Inferior parietal cortex (tissue), 1 donor: ENCODE results near the gene ADCY1.

Source experiments
- DNase-seq: peaks from one replicate; pipeline ENCODE4 v3.0.0-alpha.2; 2016; ENCODE audit errors: extremely low spot score

The ADCY1 gene

DNA sequence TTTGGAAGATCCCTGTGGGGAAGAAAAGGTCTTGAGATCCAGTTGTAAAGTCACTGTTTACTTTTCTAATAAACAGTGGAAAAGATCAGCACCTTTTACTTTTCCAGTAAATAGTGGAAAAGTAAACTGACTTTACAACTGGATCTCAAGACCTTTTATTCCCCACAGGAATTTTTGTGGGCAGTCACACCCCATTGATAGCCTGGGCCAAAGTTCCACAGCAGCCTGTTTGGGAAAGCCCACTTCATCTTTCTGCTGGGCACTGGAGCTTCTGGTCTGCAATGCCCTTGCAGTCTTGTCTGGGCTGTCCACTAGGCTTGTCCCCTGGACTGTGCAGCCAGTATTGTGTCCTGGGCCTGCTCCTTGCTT, 50.2 kb downstream of the ADCY1 start:
- DNase-seq = no peak

DNA sequence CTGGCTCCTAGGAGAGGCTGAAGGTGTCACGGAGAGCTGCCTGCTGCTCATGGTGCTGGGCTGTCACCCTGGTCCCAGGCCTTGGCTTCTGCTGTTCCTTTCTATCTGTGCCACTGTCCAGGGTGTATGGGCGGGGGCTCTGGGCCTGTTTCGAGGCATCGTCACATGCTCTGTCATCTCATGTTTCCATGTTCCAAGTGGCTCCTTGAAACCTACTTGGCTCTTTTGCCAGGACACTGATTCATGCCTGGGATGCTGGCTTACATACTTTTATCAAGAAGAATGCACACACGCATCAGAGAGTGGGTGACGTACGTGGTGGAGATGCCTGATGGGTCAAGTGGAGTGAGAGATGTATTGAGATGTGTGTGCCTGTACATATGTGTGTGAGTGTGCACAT, 50.9 kb downstream of the ADCY1 start:
- no peak for DNase-seq

DNA sequence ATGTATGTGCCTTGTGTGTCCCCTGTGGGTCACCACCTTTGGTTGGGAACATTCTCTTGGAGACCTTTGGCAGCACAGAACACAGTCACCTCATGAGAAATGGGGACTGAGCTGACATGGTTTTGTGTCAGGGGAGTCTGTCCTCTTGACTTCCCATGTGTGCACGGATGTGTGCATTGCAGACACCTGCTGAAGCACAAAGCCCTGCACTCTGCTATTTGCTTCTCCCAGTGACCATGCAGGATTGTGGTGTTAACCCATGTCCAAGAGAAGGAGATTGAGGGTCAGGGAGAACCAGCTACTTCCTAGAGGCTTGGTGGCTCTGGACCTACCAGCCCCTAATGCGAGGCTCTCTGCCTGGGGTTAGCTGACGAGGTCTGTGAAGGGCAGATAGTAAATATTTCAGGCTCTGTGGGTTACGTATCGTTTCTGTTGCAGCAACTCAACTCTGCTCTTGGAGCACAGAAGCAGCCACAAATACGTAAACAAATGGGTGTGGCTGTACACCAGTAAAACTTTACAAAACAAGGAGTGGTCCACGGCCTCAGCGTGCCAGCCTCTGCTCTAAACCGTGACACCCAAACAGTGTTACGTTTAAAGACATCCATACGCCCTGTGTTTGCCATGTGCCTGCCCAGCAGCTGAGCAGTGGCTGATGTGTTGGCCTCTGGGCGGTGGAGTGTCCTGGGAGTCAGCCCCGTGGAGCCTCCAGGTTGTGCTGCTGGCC, 51.7 kb downstream of the ADCY1 start:
- no peak for DNase-seq

DNA sequence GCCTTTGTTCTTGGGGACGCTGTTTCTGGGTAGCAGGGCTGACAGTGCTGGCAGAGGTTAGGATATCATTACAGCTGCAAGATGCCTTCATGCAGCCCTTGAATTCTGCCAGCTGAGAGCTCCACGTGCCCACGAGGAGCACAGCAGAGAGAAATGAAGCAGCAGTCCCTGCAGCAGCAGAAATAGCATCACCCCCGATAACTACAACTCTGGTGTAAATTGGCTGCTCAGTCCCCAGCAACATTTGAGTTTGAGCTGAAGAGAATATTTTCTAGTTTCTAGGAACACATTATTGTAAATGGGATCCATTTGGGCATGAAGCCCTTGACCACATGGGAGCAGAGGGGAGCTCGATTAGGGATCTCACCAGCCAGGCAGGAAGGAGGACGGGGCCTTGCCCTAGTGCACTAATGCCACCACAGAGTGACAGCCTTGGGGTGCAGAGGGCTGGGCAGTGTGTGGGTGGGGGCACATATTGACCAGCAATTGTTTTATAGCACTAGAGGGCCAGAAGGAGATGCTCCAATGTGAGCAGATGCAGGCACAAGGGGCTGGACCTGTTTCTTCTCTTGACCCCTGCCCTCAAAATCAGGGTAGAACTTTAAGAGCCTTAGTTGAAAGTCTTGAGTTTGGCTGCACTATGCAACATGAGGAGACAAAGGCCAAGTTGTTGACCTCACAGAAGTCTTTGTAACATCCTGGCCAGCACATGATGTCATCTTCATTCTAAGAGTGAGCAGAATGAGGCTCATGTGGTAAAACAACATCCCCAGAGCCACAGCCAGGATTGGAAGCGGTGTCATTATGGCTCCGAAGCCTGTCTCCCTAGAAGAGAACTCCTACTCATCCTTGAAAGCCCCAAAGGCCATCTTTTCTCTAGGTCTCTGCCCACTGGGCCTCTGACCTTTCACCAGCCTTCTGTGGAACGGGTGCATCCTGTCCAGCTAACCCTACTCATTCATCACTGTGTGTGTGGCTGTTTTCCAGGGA, 52.6 kb downstream of the ADCY1 start:
- DNase-seq = no peak

DNA sequence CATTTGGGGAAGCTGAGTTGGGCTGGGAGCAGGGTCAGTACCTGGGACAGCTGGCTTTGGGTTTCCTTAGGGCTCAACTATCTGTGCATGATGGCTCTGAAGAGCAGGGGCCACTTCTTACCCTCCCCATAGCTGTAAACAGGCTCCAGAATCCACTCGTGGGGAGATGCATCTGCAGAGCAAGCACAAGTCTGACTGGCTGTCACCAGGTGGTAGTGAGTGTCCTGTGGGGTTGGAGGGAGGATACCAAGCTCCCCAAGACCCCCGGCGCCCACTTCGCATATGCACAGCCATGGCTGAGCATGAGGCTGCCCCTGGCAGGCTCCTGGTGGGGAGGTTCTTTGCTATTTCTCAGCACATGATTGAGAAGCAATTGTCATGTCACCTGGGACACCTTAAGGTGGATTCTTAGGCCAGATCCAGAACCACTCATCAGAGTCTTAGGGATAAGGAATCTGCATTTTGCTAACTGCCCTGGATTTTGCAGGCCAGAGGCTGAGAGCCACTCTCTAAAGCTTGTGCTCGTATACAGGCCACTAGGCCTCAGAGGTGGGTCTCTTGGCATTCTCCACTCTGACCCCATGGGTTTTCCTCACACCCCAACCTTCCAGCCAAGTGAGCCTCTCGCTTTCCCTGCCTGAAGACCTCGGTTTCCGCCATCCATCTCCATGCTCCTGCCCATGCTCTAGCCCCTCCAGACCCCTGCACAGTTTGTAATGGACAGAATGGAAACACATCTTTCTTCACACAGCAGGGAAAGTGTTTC, 53.7 kb downstream of the ADCY1 start:
- DNase-seq = no peak

DNA sequence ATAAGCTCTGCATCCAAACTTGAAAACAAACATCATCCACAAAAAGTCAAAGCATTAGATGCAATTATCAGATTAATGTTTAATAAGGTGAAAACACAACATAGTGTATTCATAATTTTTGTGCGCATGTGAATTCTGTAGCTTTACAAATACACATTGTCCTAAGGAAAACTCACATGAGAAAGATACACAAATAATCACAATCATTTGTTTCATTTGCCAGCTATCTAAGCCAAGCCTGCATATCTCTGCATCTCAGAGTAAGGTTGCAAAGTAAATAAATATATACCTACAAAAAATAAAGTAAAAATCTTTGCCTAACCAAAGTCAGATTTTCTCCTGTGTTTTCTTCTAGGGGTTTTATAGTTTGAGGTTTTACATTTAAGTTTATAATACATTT, 57.4 kb downstream of the ADCY1 start:
- no peak for DNase-seq

DNA sequence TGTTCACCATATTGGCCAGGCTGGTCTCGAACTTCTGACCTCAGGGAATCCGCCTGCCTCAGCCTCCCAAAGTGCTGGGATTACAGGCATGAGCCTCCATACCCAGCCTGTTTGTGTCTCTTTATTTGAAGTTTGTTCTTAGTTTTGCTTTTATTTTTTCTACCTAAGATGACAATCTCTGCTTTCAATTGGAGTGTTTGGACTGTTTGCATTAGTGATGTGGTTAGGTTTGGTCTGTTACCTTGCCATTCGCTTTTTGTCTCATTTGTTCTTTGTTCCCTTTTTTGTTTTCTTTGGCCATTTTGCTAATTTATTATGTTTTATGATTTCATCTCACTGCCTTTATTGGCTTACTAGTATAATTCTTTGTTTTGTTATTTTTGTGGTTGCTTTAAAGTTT, 62.6 kb downstream of the ADCY1 start:
- DNase-seq = no peak

DNA sequence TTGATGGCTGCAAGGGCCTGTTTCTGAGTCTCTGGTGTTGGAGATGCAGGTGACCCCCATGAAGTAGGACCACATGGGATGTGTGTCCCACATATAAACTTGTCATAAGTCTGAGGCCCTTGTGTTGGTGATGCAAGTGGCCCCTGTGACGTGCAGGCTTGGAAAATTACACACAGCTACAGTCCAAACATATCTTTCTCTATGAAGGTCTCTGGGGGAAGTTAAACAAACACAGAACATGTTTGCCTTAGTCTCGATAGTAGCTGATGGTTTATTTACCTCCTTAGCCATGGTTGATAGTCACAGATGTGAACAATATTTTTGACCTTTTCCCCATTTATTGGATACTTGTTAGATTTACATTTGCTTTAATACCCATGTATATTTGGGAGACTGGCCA, 64.7 kb downstream of the ADCY1 start:
- no peak for DNase-seq

DNA sequence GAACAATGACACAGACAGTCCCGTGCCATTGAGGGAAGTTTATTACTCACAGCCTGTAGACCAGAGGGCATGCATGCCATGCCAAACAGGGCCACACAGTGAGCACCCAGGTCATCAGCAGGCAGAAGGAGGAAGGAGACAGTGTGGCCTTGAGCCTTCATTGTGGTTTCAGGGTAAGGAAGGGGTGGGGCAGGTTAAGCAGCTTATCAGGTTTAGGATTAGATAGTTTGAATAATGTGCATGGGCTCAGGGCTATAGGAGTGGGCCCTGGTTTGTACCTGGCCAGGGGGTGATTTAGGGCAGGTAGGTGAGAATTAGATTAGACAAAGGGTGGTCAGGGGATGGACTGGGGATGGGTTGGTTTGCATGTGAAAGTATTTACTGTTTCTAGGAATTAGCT, 67.9 kb downstream of the ADCY1 start:
- no peak for DNase-seq

DNA sequence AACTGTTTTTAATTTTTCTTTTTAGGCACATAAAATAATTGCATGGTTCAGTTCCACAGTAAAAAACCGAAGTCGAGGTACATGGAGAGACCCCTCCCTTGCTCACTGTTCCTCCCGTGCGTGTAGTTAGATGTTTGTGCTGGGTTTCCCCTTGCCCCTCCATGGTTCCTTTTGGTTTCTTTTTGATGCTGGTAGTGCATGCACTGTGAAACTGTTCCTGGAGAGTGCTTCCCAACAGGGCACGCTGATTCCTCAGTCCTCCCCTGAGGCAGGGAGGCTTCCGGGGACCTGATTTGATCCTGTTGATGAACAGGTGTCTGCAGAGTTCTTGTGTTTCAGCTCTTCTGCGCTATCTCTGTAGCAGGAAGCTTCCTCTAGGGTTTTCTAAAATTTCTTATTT, 69.5 kb downstream of the ADCY1 start:
- DNase-seq = no peak

DNA sequence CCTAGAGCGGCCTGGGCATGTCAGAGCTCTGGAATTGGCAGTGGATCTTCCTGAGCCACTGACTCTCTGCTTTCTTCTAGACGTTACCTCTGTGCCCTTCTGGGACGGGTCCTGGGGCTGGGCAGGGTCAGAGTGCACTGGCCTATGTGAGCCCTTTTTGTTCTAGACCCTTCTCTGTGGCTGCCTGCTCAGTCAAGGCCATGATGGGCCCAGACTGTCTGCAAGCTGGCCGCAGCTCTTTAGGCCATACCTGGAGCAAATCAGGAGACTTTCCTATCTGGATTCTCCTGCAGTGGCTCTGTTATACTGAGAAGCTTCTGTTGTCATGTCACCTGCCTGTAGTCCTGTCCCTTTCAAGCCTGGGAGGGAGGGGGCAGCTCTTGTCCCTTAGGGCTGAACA, 70.1 kb downstream of the ADCY1 start:
- DNase-seq = no peak

DNA sequence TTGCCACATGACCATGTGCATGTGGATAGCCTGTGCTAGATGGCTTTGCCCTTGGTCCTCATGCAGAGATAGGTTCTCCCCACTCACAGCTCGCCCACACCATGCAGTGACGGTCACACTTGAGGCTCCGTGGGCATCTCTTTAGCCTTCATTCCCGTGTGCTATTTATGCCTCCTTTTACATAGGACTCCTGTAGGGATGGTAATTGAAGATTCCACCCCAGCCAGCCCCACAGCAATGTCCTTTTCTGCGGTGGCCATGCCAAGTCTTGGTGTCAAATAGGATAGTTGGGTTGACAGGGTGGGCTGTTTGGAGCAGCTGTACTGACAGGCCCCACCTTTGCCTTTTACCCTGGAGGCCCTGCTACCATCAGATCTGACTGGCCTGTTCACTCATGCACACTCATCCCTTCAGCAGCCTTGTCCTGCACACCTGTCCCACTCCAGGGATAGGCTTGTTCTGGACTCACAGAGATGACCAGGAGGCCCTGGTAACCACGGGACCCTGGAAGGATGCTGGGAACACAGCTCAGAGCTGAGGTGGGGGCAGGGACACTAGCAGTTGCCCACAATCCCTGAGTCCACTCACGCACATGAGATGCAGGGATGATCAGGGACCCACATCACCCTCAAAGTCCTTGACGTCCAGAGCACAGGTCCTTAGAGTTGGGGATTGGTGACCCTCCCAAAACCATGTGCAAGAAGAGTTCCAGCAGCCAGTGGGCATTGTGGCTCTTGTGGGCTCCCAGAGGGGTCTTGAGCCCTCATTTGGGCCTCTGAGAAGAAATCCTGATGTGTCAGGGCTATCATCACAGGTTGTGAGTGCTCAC, 71.2 kb downstream of the ADCY1 start:
- DNase-seq = no peak

DNA sequence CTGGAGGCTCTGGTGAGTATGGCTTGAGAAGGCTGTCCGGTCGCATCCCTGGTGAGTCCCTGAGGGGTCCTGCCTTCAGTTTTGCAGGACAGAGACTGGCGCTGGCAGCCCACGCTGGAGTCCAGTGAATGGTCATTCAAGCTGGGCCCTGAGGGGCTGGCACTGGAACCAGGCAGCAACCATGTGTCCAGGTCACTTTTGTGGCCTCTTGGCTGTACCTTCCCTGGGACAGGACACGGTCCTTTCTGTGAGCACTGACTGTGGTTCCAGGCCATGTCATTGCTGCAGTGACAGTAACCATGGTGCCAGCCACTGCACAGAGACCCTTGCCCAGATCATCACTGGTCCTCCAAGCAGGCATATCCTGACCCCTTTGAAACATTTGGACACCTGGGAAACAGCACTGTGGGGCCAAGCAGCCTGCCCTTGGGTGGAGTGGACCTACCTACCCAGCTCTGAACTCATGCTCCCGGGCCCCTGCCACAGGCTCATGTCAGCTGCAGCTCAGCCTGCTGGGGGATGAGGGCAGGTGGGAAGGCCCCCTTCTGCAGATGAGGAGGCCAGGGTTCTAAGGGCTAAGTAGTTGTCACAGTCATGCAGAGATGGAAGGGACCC, 72.1 kb downstream of the ADCY1 start:
- no peak for DNase-seq

DNA sequence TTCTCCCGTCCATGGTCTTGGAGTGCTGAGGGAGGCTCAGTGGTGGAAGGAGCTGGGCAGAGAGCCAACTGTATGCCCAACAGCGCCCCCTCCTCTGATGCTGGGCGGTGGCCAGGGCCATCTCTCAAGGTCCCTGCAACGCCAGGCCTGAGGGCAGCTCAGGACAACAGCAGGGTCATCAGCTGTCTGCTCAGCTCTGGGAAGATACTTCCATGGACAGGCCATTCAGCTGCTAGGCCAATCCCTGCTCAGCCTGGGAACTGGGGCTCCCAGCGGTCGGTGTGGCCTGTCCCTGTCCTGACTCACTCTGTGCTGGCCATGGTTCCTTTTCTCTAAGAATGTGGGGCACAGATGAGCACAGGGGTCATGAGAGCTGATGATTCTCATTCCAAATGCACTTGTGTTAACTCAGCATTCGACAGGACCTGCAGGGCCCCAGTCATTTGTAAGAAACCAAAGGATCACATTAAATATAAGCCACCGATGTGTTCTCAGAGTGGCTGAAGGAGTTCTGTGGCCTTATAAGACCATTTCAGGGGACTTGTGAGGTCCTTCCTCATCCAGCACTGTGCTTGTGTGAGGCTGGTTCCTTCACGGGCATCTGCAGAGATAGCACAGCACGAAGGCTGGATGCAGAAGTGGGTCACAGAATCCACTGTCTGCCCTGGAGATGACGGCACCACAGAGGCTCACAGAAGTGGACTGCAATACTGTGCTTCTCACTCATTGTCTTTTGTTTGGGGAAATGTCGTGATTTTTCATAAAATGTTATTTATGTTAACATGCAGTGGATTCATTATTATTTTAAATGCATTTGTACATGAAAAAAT, 73.0 kb downstream of the ADCY1 start:
- no peak for DNase-seq

DNA sequence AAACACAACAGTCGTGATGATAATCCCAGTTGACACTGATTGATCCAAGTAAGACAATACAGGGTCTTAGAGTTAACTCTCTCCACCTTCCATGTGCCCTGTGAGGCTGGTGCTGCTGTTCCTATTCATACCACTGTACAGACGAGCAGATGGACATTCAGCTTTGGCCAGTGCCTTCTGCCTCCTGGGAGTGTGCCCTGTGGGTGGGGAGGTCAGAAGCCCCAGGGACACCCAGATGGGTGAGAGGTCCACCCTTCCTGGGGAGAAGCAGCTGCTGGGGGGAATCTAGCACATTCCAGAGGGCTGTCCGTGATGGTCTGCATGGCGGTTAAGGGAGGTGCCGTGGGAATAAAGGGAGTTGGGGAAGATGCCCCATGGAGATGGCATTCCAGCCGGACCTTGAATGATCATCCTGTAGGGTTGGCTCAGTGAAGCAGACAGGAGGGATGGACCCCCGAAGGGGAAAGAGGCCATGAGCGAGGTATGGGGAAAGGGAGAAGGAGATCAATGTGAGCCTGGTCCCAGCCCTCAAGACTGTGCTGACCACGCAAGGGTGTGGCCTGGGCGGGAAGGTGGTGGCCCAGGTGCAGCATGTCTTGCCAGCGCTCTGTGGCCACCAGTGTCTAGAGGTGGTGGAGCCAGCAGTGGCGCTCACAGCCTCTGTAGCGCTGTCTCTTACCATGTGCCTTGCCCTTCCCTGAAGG, 74.0 kb downstream of the ADCY1 start:
- DNase-seq = no peak

DNA sequence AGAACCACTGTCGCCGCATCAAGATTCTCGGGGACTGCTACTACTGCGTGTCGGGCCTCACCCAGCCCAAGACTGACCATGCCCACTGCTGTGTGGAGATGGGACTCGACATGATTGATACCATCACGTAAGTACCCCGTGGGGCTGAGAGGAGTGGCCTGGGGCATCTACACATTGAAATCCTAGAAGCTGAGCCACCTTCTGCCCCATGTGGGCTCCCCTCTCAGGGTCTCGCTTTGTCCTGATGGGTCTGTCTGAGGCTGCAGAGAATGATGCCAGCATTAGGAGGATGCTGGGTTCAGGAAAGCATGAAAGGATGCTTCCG, 74.5 kb downstream of the ADCY1 start:
- no peak for DNase-seq

DNA sequence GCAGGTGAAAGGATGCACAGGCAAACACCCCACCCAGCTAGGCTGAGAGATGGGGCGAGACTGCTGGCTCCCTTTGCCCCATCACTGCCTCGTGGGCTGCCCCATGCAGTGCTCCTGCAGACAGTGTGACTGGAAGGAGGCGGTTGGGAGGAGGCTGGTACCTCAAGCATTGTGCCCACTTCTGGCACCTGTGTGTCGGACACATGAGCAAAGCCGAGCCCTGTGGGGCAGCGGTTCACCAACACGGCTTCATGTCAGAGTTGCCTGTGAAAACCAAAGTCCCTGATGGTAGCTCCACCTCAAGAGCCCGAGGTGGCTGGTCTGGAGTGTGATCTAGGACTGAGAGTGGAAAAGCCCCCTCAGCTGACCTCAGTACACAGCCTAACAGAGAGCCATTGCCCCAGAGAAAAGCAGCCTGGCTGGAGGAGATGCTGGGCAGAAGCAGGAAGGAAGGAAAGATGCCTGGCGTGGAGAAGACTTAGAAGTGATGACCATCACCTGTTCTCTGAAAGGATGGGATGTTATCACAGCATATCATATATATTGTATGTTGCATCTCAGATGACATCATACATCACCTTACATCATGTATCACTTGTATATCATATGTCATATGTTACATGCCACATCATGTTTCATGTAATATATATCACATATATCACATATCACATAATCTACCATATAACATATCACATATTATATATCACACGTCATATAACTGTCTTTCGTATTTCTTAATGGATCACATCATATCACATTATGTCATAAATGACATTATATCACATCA, 75.6 kb downstream of the ADCY1 start:
- DNase-seq = no peak

DNA sequence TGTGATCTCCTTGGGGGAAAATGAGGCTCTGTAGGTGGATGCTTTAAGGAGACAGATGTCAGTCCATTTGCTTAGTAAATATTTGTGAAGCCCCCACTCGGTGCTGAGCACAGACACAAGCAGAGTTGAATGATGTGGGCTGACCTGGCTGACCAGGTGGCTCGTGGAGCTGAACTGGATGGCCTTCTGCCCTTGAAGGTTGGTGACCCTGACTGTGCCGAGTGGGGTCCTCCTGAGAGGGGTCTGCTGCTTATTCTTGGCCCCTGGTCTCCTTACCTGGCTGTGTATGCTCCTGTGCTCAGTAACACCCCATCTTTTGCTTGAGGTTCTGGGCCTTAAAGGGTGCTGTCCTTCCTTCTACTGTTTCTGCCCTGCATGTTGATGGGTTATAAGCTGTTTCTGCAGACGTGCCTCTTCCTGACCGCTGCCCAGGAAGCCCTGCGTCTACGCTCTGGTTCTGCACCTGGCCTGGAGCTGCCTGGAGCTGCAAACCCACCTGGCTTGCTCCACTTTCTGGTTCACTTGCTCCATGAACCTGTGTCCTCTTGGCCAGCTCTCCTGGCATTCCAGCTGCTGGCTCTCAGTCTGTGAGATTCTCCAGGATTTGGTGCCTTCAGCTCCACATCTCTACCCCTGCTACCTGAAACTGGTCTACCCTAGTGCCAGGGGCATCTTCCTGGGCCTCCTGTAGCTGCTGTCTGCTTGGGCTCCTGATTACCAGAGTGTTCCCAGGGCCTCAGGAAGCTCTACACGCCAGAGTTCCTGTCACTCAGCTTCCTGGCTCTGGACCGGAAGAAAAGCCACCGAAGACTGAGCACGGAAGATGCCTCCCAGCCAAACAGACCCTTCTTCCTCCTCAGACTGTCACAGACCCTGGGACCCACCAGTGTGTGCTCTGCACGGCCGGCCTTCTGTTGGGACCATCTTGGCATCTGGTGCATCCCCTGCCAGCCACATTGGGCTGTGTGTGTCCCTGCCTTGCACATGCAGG, 76.5 kb downstream of the ADCY1 start:
- DNase-seq = no peak
